Loucy (cell line): Measurements from ENCODE around the gene ST3GAL3.

ENCODE experiments used
- H2AFZ ChIP-seq: fragments of 200-600 bp; sonication (generic); 2 replicates; pipeline ENCODE4 v1.6.0; 2016; ENCODE audit warnings: antibody characterized with exemption, mild to moderate bottlenecking, low read length, moderate library complexity
- H3F3A ChIP-seq: fragments of 200-600 bp; 2 replicates; pipeline ENCODE4 v1.6.0; 2016; ENCODE audit warnings: antibody characterized with exemption, low read depth, mild to moderate bottlenecking
- H3K27me3 ChIP-seq: fragments of 200-600 bp; sonication (generic); 2 replicates; pipeline ENCODE4 v1.6.1; 2014; ENCODE audit warnings: low read length, mild to moderate bottlenecking; ENCODE audit not compliant: insufficient read depth, poor library complexity, severe bottlenecking
- H3K36me3 ChIP-seq: fragments of 200-600 bp; sonication (generic); 2 replicates; pipeline ENCODE4 v1.6.1; 2016; ENCODE audit warnings: low read length; ENCODE audit not compliant: insufficient read depth
- H3K4me1 ChIP-seq: fragments of 200-600 bp; sonication (generic); 2 replicates; pipeline ENCODE4 v1.5.1; 2014; ENCODE audit warnings: low read length, mild to moderate bottlenecking; ENCODE audit not compliant: insufficient read depth, poor library complexity, severe bottlenecking
- H3K4me2 ChIP-seq: fragments of 200-600 bp; sonication (generic); 2 replicates; pipeline ENCODE4 v1.6.0; 2014; ENCODE audit warnings: antibody characterized with exemption, low read length, low read depth, mild to moderate bottlenecking; ENCODE audit not compliant: poor library complexity, severe bottlenecking
- H3K4me3 ChIP-seq: fragments of 200-600 bp; sonication (generic); 2 replicates; pipeline ENCODE4 v1.5.1; 2014; ENCODE audit warnings: low read length, mild to moderate bottlenecking, mixed read lengths; ENCODE audit not compliant: poor library complexity, severe bottlenecking
- H3K79me2 ChIP-seq: fragments of 200-600 bp; sonication (generic); 2 replicates; pipeline ENCODE4 v1.6.1; 2014; ENCODE audit warnings: low read length; ENCODE audit not compliant: insufficient read depth
- H3K9ac ChIP-seq: fragments of 200-600 bp; sonication (generic); 2 replicates; pipeline ENCODE4 v1.6.0; 2014; ENCODE audit warnings: mild to moderate bottlenecking, low read depth, low read length, moderate library complexity; ENCODE audit not compliant: poor library complexity, severe bottlenecking
- H3K9me2 ChIP-seq: fragments of 200-600 bp; sonication (generic); replicated peaks from 2 replicates; pipeline ENCODE4 v1.6.1; 2016; ENCODE audit warnings: low read depth, low read length, mixed read lengths
- H3K9me3 ChIP-seq: fragments of 200-600 bp; sonication (generic); 2 replicates; pipeline ENCODE4 v1.6.1; 2014; ENCODE audit warnings: mild to moderate bottlenecking, antibody characterized with exemption, low read length, low read depth; ENCODE audit not compliant: insufficient read depth
- H4K20me1 ChIP-seq: fragments of 200-600 bp; sonication (generic); 2 replicates; pipeline ENCODE4 v1.6.0; 2014; ENCODE audit warnings: antibody characterized with exemption, low read length, mild to moderate bottlenecking; ENCODE audit not compliant: insufficient read depth, poor library complexity, severe bottlenecking
- CTCF ChIP-seq: fragments of 200-600 bp; sonication (generic); conservative IDR thresholded peaks from 2 replicates; pipeline ENCODE4 v1.5.1; 2014; ENCODE audit warnings: mild to moderate bottlenecking, antibody characterized with exemption, low read length
- EZH2phosphoT487 ChIP-seq: fragments of 200-600 bp; IDR thresholded peaks from 2 replicates; pipeline ENCODE4 v1.6.1; 2018; ENCODE audit warnings: antibody characterized with exemption, mild to moderate bottlenecking, moderate library complexity, borderline replicate concordance

Gene ST3GAL3

GRCh38 chr1:43879996-43880395 lies 172.7 kb downstream of the ST3GAL3 start:
- H4K20me1 ChIP-seq = no peaks in the 10 kb centered on the region
- no peaks in the 10 kb centered on the region for H3F3A ChIP-seq
- H3K9me2 ChIP-seq = no peaks in the 10 kb centered on the region
- TF ChIP-seq EZH2phosphoT487 = no peak
- TF ChIP-seq CTCF = no peak
- H3K36me3 ChIP-seq = no peaks in the 10 kb centered on the region
- no peak overlapping the region for H3K4me2 ChIP-seq
- H3K27me3 ChIP-seq = no peaks in the 10 kb centered on the region
- H3K9ac ChIP-seq = no peak overlapping the region
- no peak overlapping the region for H3K4me3 ChIP-seq
- H3K79me2 ChIP-seq = no peaks in the 10 kb centered on the region
- H2AFZ ChIP-seq = no peak overlapping the region
- peaks cover 14% of the 10 kb centered on the region for H3K4me1 ChIP-seq
- H3K9me3 ChIP-seq = no peaks in the 10 kb centered on the region

- Histone ChIP-seq H2AFZ (no peak overlapping the region), H3K4me2 (no peak overlapping the region), H3K36me3 (no peaks in the 10 kb centered on the region), H4K20me1 (no peaks in the 10 kb centered on the region), H3K9me2 (no peaks in the 10 kb centered on the region), H3K4me1 (peaks cover 20% of the 10 kb centered on the region), H3K79me2 (no peaks in the 10 kb centered on the region), H3F3A (no peaks in the 10 kb centered on the region), H3K27me3 (no peaks in the 10 kb centered on the region), H3K9ac (no peak overlapping the region), H3K4me3 (no peak overlapping the region), H3K9me3 (no peaks in the 10 kb centered on the region)
- TF ChIP-seq CTCF (no peak), EZH2phosphoT487 (no peak)
These were observed 173.3 kb downstream of the ST3GAL3 start for GRCh38 chr1:43880604-43881003.

GRCh38 chr1:43881415-43881814 lies 174.1 kb downstream of the ST3GAL3 start:
- no peak overlapping the region for H3K9ac ChIP-seq
- TF ChIP-seq CTCF (peak; percentile 50), EZH2phosphoT487 (no peak)
- H3K4me1 ChIP-seq = peaks cover 23% of the 10 kb centered on the region
- no peak overlapping the region for H3K4me3 ChIP-seq
- no peaks in the 10 kb centered on the region for H3K36me3 ChIP-seq
- H4K20me1 ChIP-seq = no peaks in the 10 kb centered on the region
- H3K9me2 ChIP-seq = no peaks in the 10 kb centered on the region
- H3K27me3 ChIP-seq = no peaks in the 10 kb centered on the region
- H3K9me3 ChIP-seq = no peaks in the 10 kb centered on the region
- no peaks in the 10 kb centered on the region for H3K79me2 ChIP-seq
- no peaks in the 10 kb centered on the region for H3F3A ChIP-seq
- no peak overlapping the region for H3K4me2 ChIP-seq
- no peak overlapping the region for H2AFZ ChIP-seq
